IMR-90 (cell line): ENCODE data around the gene RSRC1. TPM values are rescaled to one million over a fixed set of nuclear protein-coding genes. Genes with fewer than 3 reads are reported as not detected.

Source experiments
- ATAC-seq: fragments of 200-7000 bp; cut with Tn5 transposase; 2 replicates; pipeline ENCODE4 v1.9.1; 2020; ENCODE audit warnings: low read depth, mild to moderate bottlenecking, moderate library complexity
- BruUV-seq: library from RNA; stranded (reverse); fragments of 400-500 nt; replicated peaks from 2 replicates; lab custom pipeline; 2021; lab: Mats Ljungman, UMichigan
- CTCF ChIA-PET: fragments of 300-600 bp; formaldehyde crosslinking; extraction: SDS; loops from one replicate; lab custom pipeline; 2021; ENCODE audit warnings: antibody characterized with exemption; lab: Yijun Ruan, JAX
- POLR2A ChIA-PET: fragments of 300-600 bp; sonication (Branson Sonifier 250); formaldehyde crosslinking; loops from one replicate; lab custom pipeline; 2022; ENCODE audit warnings: antibody characterized with exemption; ENCODE audit not compliant: unreplicated experiment; lab: Charles Lee
- DNase-seq: peaks from one replicate; pipeline ENCODE4 v3.0.0; 2013
- H2AFZ ChIP-seq: replicated peaks from 2 replicates; pipeline ENCODE3; 2013; ENCODE audit warnings: low read length, mild to moderate bottlenecking; ENCODE audit not compliant: poor library complexity
- H2AK5ac ChIP-seq: 2 replicates; pipeline ENCODE4 v1.6.1; 2013; ENCODE audit warnings: low read depth, low read length, inconsistent platforms
- H2AK9ac ChIP-seq: replicated peaks from 2 replicates; pipeline ENCODE3; 2013; ENCODE audit warnings: mild to moderate bottlenecking, low read depth, low read length, moderate library complexity; ENCODE audit not compliant: poor library complexity
- H2BK120ac ChIP-seq: 2 replicates; pipeline ENCODE4 v1.6.1; 2013; ENCODE audit warnings: low read depth, low read length, inconsistent platforms
- H2BK15ac ChIP-seq: 3 replicates; pipeline ENCODE4 v1.6.1; 2013; ENCODE audit warnings: low read depth, low read length, inconsistent platforms
- H2BK20ac ChIP-seq: 2 replicates; pipeline ENCODE4 v1.6.1; 2013; ENCODE audit warnings: low read depth, mild to moderate bottlenecking, inconsistent platforms, low read length, moderate library complexity
- H2BK5ac ChIP-seq: 2 replicates; pipeline ENCODE4 v1.6.1; 2013; ENCODE audit warnings: mild to moderate bottlenecking, low read depth, low read length, inconsistent platforms; ENCODE audit not compliant: poor library complexity, severe bottlenecking
- H3K14ac ChIP-seq: replicated peaks from 2 replicates; pipeline ENCODE4 v1.6.1; 2013; ENCODE audit warnings: low read depth, low read length, inconsistent platforms
- H3K18ac ChIP-seq: 2 replicates; pipeline ENCODE4 v1.6.1; 2013; ENCODE audit warnings: low read depth, low read length, control low read depth
- H3K23ac ChIP-seq: 2 replicates; pipeline ENCODE4 v1.6.1; 2013; ENCODE audit warnings: low read depth, low read length, inconsistent platforms
- H3K27ac ChIP-seq: 2 replicates; pipeline ENCODE4 v1.5.1; 2013; ENCODE audit warnings: mild to moderate bottlenecking, control low read depth, low read length; ENCODE audit not compliant: insufficient read depth
- H3K27me3 ChIP-seq: 2 replicates; pipeline ENCODE4 v1.6.1; 2013; ENCODE audit warnings: low read length; ENCODE audit not compliant: control insufficient read depth, insufficient read depth
- H3K36me3 ChIP-seq: 2 replicates; pipeline ENCODE4 v1.6.1; 2013; ENCODE audit warnings: low read length, mixed read lengths; ENCODE audit not compliant: control insufficient read depth, insufficient read depth
- H3K4ac ChIP-seq: 2 replicates; pipeline ENCODE4 v1.6.1; 2013; ENCODE audit warnings: low read depth, low read length, inconsistent platforms
- H3K4me1 ChIP-seq: 2 replicates; pipeline ENCODE4 v1.6.1; 2013; ENCODE audit warnings: low read length, mixed read lengths; ENCODE audit not compliant: control insufficient read depth, insufficient read depth
- H3K4me2 ChIP-seq: 2 replicates; pipeline ENCODE4 v1.6.1; 2013; ENCODE audit warnings: low read depth, mild to moderate bottlenecking, control low read depth, low read length, moderate library complexity
- H3K4me3 ChIP-seq: 2 replicates; pipeline ENCODE4 v1.5.1; 2013; ENCODE audit warnings: low read depth, mild to moderate bottlenecking, control low read depth, low read length, moderate library complexity; ENCODE audit not compliant: insufficient read depth
- H3K56ac ChIP-seq: 2 replicates; pipeline ENCODE4 v1.6.1; 2013; ENCODE audit warnings: low read length, inconsistent platforms; ENCODE audit not compliant: insufficient read depth; ENCODE audit errors: extremely low read depth
- H3K79me1 ChIP-seq, 2 experiments: 2 replicates each; pipeline ENCODE4 v1.6.1; 2013; ENCODE audit warnings: low read length in 2 of 2, inconsistent platforms in 1 of 2, low read depth in 1 of 2
- H3K9ac ChIP-seq: 2 replicates; pipeline ENCODE4 v1.6.1; 2013; ENCODE audit warnings: low read depth, low read length, control low read depth
- H3K9me1 ChIP-seq: 2 replicates; pipeline ENCODE4 v1.6.1; 2013; ENCODE audit warnings: low read length, inconsistent platforms; ENCODE audit not compliant: insufficient read depth
- H3K9me3 ChIP-seq: 2 replicates; pipeline ENCODE4 v1.6.1; 2013; ENCODE audit warnings: low read length; ENCODE audit not compliant: control insufficient read depth, insufficient read depth
- H4K20me1 ChIP-seq: 2 replicates; pipeline ENCODE4 v1.6.1; 2013; ENCODE audit warnings: low read length, inconsistent platforms; ENCODE audit not compliant: insufficient read depth
- H4K5ac ChIP-seq: 2 replicates; pipeline ENCODE4 v1.6.1; 2013; ENCODE audit warnings: mild to moderate bottlenecking, low read depth, low read length, control low read depth
- H4K8ac ChIP-seq, 2 experiments: 2 replicates each; pipeline ENCODE4 v1.6.1; 2013; ENCODE audit warnings: low read depth in 2 of 2, low read length in 2 of 2, control low read depth in 1 of 2, inconsistent platforms in 1 of 2
- H4K91ac ChIP-seq: 2 replicates; pipeline ENCODE4 v1.6.1; 2013; ENCODE audit warnings: low read depth, low read length, inconsistent platforms; ENCODE audit not compliant: insufficient read depth
- BHLHE40 ChIP-seq: fragments of 150-350 bp; IDR thresholded peaks from 2 replicates; pipeline ENCODE4 v1.6.1; 2016; ENCODE audit warnings: mild to moderate bottlenecking, low read depth, low read length
- CHD1 ChIP-seq: IDR thresholded peaks from 2 replicates; pipeline ENCODE4 v1.6.1; 2012; ENCODE audit warnings: low read depth, low read length, improper control_type of control experiment
- MAZ ChIP-seq: IDR thresholded peaks from 2 replicates; pipeline ENCODE4 v1.6.1; 2012; ENCODE audit warnings: low read depth, mild to moderate bottlenecking, low read length, improper control_type of control experiment, moderate library complexity, borderline replicate concordance
- MXI1 ChIP-seq: IDR thresholded peaks from 2 replicates; pipeline ENCODE4 v1.6.1; 2012; ENCODE audit warnings: low read depth, mild to moderate bottlenecking, low read length, moderate library complexity, borderline replicate concordance
- POLR2A ChIP-seq: IDR thresholded peaks from 2 replicates; pipeline ENCODE4 v1.6.1; 2012; ENCODE audit warnings: mild to moderate bottlenecking, low read depth, low read length
- RCOR1 ChIP-seq: IDR thresholded peaks from 2 replicates; pipeline ENCODE4 v1.6.1; 2012; ENCODE audit warnings: mild to moderate bottlenecking, low read length, improper control_type of control experiment; ENCODE audit not compliant: insufficient replicate concordance
- SMC3 ChIP-seq: fragments of 150-350 bp; IDR thresholded peaks from 2 replicates; pipeline ENCODE4 v1.6.1; 2016; ENCODE audit warnings: low read depth, mild to moderate bottlenecking, antibody characterized with exemption, low read length, moderate library complexity
- USF2 ChIP-seq: fragments of 150-350 bp; IDR thresholded peaks from 2 replicates; pipeline ENCODE4 v1.6.1; 2017; ENCODE audit warnings: mild to moderate bottlenecking, antibody characterized with exemption, low read length, low read depth
- WGBS, 2 experiments: methylation state at CpG; one replicate each; pipeline versions ENCODE4 v1.1.5 to v1.1.7; 2013; ENCODE audit warnings: missing lambda C conversion rate in 2 of 2; ENCODE audit not compliant: insufficient read length in 1 of 2; ENCODE audit errors: extremely low coverage in 2 of 2; 5-methylcytosine and 5-hydroxymethylcytosine counted together
- dilution Hi-C: fragments of 300-500 bp; cut with HindIII; formaldehyde crosslinking; loops from one replicate; pipeline ENCODE4 v1.14.3; 2018; ENCODE audit warnings: low sequenced_read_pairs; ENCODE audit not compliant: unreplicated experiment
- in situ Hi-C: fragments of 300-500 bp; cut with MboI; formaldehyde crosslinking; loops from 3 replicates; pipeline ENCODE4 v1.14.3; 2019; ENCODE audit warnings: low sequenced_read_pairs, inconsistent platforms, mixed read lengths
- intact Hi-C: fragments of 100-400 bp; cut with micrococcal nuclease; formaldehyde crosslinking; loops from 2 replicates; pipeline ENCODE4 v1.10.0; 2022
- polyA plus RNA-seq, 3 experiments: library from polyadenylated mRNA; depleted of rRNA; stranded (reverse); fragments of >200 nt; gene quantifications; 2 replicates each; pipeline ENCODE4 v1.2.3, GENCODE V29; 2012; ENCODE audit warnings: low replicate concordance in 1 of 3
- total RNA-seq: library from RNA; depleted of rRNA; stranded (reverse); fragments of >200 nt; gene quantifications from 2 replicates; pipeline ENCODE4 v1.2.3, GENCODE V29; 2012

Gene RSRC1
- total and polyA plus RNA-seq, 2 of the 4 experiments (the other 2 are of a cell fraction), result 3.8 to 41.8 TPM

DNA sequence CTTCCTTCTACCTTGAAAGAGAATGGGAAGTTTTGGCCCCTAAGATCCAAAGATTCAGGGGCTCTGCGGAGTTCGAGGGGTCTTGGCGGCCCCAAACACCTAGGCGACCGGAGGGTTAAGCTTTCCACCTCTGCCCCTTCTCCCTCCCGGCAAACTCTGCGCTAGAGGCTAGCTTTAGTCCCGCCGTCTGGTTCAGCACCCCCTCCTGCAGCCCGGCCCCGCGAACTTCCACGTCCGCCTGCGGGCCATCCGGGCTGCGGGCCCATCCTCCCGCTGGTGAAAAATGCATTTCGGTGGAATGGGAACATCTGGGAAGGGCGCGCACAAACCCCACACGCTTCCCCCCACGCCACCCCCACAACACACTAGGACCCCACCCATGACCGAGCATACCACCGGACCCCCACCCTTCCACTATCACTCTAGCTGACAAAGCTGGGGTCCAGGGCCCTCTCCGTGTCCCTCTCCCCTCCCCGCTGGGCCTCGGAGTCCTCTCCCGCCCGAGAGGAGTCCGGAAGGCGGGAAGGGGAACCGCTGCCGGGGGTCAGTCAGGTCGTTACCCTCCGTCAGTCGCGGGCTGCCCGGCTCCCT lies 4.7 kb upstream of the RSRC1 start:
- H2AK5ac ChIP-seq, result no peak overlapping the region
- H3K27ac ChIP-seq, result no peak overlapping the region; the same call in 1 of the 2 replicates
- 4% methylated on average over 13 of the region's 39 CpGs; no CpG with 5 or more reads in 1 of the 2 experiments for WGBS, 2 experiments
- CTCF ChIA-PET, result interaction anchor here (0.6 kb wide), 1 partner anchor 1570 kb away, joined by 4 read pairs; no protein-coding TSS in a partner anchor
- H3K9me1 ChIP-seq, result no peaks in the 10 kb centered on the region
- H3K79me1 ChIP-seq, result no peaks in the 10 kb centered on the region
- H3K56ac ChIP-seq, result no peak overlapping the region
- no peaks in the 10 kb centered on the region for H3K36me3 ChIP-seq
- no peak overlapping the region for H4K91ac ChIP-seq
- POLR2A ChIA-PET, result no interaction called here
- peak overlapping the region; percentile 63 for H3K4me2 ChIP-seq
- peaks cover 5% of the 10 kb centered on the region; the same call in 1 of the 2 replicates for H4K20me1 ChIP-seq
- dilution Hi-C loops (no loop called here), in situ Hi-C loops (loop anchor here (25.0 kb wide), 1 partner anchor 682 kb away; no protein-coding TSS in a partner anchor), intact Hi-C loops (loop anchor here (5.0 to 10.0 kb wide), 4 partner anchors 207 to 573 kb away; partner anchors contain the start of gene GFM1)
- peak; percentile 38 for ATAC-seq
- H3K18ac ChIP-seq, result no peak overlapping the region
- peaks cover 2% of the 10 kb centered on the region; the same call in 1 of the 2 replicates for H3K4me1 ChIP-seq
- H2BK20ac ChIP-seq, result no peak overlapping the region
- H3K4me3 ChIP-seq, result peak overlapping the region; percentile 64
- no peak for TF ChIP-seq BHLHE40
- TF ChIP-seq MAZ, result no peak
- no peak for TF ChIP-seq RCOR1
- no peak for TF ChIP-seq POLR2A
- TF ChIP-seq USF2, result no peak
- no peak for TF ChIP-seq CHD1
- TF ChIP-seq MXI1, result no peak
- no peak for TF ChIP-seq SMC3
- H2AK9ac ChIP-seq, result no peak overlapping the region
- no peak overlapping the region for H2BK5ac ChIP-seq
- no TSS peak for BruUV-seq
- peaks cover 8% of the 10 kb centered on the region; the same call in 1 of the 2 replicates for H3K9me3 ChIP-seq
- H3K9ac ChIP-seq, result peak overlapping the region; percentile 29
- DNase-seq, result no peak
- H2AFZ ChIP-seq, result peak overlapping the region; percentile 82
- H4K5ac ChIP-seq, result no peak overlapping the region
- H3K4ac ChIP-seq, result no peak overlapping the region
- no peak overlapping the region for H3K23ac ChIP-seq
- no peak overlapping the region for H2BK120ac ChIP-seq
- H3K27me3 ChIP-seq, result peaks cover 66% of the 10 kb centered on the region
- no peak overlapping the region for H3K14ac ChIP-seq
- H2BK15ac ChIP-seq, result no peak overlapping the region
- H4K8ac ChIP-seq, result no peak overlapping the region
